GM19395 (cell line): Measurements from ENCODE around the gene CGREF1.

Source experiments
- ATAC-seq: cut with Tn5 transposase; IDR thresholded peaks from one replicate; pipeline ENCODE4 v1.9.1; 2021; ENCODE audit warnings: mild to moderate bottlenecking, moderate library complexity; ENCODE audit not compliant: unreplicated experiment

The CGREF1 gene

DNA sequence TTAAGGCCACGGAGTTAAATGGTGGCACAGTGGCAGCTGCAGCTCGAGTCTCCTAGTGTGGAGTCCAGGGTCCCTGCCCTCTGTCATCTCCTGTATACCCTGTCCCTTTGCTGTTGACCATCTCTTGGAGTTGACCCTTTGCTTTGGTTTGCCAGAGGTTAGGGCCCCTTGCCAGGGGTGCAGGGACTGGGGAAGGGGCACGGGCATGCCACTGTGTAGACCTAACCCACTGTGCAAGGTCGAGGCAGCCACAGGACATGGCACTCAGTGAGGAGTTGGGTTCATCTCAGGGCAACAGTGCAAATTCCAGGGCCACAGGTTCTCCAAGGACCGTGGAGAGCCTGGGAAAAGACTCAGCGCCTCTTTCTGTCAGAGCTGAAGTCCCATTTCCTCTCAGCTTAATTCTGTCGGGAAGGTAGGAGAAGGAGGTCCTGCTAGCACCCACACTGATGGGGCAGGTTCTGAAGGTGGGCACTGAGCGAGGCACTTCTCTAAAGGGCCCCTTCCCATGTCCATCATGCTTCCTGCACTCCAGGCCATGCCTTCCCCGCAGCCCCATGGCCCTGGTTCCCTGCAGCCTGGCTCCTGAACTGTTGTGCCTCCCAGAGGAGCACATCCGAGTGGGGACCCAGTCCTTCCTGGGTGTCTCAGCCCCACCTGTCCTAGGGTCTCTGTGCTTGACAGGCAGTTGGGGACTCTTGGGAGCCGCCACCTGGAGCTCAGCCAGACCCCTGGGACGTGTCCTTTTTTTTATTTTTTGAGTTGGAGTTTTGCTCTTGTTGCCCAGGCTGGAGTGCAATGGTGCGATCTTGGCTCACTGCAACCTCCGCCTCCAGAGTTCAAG lies 29.6 kb downstream of the CGREF1 start:
- ATAC-seq, result no peak

DNA sequence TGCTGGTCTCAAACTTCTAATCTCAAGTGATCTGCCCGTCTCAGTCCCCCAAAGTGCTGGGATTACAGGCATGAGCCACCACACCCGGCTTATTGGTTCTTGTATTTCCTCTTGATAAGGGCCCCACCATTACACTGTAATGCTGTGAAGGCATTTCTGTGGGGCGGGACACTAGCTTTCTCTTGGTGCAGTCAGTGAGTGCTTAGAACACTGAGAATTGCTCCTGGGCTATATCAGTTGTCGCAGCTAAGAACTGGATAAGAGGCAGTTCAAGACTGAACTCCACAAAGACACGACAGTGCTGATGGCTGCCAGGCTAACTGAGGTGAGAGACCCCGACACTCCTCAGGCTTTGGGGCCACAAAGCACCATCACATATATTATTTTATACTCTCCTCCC lies 30.3 kb downstream of the CGREF1 start:
- no peak for ATAC-seq

DNA sequence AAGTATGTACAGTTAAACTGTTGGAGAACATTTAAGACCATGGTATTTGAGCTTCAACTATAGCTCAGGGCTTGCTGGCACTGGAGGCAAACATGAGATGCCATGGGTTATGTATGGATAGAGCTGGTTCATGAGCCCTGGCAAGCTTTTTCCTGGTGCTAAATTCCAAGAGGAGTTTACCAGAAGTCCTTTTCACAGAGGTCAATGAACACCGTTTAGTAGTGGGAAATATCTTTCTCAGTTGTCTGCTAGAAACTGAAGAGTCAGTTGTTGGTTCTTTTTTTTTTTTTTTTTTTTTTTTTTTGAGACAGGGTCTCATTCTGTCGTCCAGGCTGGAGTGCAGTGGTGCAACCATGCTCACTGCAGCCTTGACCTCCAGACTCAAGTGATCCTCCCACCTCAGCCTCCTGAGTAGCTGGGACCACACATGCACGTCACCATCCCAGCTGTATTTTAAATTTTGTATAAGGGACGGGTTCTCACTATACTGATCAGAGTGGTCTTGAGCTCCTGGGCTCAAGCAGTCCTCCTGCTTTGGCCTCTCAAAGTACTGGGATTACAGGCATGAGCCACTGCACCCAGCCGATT lies 31.0 kb downstream of the CGREF1 start:
- no peak for ATAC-seq

DNA sequence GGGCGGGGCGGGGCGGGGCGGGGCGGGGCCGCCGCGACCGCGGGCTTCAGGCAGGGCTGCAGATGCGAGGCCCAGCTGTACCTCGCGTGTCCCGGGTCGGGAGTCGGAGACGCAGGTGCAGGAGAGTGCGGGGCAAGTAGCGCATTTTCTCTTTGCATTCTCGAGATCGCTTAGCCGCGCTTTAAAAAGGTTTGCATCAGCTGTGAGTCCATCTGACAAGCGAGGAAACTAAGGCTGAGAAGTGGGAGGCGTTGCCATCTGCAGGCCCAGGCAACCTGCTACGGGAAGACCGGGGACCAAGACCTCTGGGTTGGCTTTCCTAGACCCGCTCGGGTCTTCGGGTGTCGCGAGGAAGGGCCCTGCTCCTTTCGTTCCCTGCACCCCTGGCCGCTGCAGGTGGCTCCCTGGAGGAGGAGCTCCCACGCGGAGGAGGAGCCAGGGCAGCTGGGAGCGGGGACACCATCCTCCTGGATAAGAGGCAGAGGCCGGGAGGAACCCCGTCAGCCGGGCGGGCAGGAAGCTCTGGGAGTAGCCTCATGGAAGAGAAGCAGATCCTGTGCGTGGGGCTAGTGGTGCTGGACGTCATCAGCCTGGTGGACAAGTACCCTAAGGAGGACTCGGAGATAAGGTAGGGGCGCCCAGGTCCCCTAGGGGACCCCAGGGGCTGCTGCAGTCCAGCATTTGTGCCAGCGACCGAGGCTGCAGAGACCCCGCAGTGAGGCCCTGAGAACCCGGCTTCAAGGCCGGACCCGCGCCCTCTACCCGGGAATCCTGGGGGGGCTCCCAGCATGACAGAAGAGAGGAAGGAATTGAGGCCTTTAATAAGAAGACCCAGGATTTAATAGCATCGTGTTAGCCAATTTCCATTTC lies 32.0 kb downstream of the CGREF1 start, which contains the start of gene KHK:
Gene KHK, plus strand, starts transcription at position 49 of the 870 bp plus-strand sequence. Its CDS starts 488 bp downstream, at position 537.
- peak; percentile 28 for ATAC-seq

DNA sequence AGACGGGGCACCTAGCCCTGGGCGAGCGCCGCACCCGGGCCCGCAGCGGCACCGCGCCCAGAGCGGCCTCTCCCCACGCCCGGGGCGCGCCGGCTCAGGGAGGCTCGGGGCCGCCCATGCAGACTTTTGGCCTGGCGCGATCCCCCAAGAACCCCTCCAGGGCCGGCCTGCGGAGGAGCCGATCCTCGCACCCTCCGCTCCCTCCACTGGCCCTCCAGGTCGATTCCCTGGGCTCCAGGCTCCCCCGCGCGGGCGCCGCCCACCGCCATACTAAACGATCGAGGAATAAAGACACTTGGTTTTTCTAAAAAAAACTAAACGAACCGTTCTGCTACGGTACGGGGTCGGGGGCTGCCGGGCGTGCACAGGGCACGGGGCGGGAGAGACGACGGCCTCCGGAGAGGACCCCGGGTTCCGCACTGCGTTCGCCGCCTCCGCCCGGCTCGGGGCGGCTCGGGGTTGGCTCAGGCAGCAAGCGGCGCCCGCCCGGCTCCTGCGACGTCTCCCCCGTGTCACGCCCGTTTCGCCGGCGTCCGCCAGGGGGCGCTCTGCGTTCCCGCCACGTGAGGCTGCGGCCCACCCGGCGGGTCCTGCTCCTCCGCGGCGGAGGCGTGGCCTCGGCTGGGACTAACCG lies 32.7 kb downstream of the CGREF1 start:
- peak; percentile 77 for ATAC-seq

DNA sequence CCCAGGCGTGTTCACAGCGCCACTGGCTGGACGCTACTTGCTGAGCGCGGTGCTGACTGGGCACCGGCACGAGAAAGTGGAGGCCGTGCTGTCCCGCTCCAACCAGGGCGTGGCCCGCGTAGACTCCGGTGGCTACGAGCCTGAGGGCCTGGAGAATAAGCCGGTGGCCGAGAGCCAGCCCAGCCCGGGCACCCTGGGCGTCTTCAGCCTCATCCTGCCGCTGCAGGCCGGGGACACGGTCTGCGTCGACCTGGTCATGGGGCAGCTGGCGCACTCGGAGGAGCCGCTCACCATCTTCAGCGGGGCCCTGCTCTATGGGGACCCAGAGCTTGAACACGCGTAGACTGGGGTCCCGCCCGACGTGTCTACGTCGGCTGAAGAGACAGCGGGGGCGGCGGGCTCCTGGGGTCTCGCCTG lies 33.2 kb downstream of the CGREF1 start:
- no peak for ATAC-seq

DNA sequence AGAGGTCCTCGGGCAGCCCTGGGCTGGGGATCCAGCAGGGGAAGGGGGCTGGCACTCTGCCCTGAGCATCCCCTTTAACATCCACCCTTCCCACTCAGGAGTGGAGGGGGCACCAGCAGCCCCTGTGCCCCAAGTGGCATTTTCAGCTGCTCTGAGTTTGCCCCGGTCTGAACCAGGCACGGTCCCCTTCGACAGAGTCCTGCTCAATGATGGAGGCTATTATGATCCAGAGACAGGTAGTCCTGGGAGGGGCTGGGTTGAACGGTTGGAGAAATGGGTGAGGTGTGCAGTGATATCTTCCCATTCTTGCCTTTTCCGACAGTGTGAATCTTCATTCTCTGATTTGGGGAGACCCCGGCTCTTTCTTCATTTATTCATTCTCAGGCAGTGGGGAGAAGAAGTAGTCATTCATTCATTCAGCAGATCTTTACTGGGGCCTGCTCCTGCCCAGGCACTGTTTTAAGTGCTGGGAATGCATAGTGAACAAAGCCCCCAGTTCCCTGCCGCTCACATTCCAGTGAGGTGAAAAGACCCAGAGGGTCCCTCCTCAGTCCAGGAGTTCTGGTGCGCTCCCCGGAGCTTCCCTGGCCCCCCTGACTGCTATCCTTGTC lies 33.8 kb downstream of the CGREF1 start:
- ATAC-seq, result no peak

DNA sequence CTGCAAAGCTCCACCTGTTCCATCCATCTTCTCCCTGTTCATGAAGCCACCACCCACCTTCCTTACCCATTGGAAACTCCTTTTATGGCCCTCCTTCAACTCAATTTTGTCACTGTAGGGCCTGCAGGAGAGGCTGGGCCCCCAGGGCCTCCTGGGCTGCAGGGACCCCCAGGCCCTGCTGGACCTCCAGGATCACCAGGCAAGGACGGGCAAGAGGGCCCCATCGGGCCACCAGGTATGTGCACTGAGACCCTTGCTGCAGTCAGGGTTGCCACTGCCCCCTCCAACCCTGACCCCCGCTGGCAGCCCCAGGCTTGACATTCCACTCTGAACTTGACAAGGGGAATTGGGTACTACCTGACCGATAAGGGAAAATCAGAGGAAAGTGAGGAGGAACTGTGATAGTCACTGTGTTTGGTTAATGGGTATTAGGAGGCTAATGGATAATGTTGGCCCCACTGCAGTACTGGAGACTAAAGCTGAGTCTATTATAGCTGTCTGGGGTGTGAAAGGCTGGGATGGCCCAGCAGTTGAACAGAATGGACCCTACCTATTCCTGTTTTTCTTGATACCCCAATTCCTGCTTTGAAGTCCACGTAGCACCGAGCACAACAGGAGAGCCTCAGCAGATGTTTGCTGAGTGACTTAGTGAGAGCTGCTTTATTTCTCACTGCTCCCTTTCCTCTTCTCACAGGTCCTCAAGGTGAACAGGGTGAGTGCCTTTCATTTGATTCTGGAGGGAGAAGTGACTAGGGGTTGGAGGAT lies 34.4 kb downstream of the CGREF1 start:
- no peak for ATAC-seq

DNA sequence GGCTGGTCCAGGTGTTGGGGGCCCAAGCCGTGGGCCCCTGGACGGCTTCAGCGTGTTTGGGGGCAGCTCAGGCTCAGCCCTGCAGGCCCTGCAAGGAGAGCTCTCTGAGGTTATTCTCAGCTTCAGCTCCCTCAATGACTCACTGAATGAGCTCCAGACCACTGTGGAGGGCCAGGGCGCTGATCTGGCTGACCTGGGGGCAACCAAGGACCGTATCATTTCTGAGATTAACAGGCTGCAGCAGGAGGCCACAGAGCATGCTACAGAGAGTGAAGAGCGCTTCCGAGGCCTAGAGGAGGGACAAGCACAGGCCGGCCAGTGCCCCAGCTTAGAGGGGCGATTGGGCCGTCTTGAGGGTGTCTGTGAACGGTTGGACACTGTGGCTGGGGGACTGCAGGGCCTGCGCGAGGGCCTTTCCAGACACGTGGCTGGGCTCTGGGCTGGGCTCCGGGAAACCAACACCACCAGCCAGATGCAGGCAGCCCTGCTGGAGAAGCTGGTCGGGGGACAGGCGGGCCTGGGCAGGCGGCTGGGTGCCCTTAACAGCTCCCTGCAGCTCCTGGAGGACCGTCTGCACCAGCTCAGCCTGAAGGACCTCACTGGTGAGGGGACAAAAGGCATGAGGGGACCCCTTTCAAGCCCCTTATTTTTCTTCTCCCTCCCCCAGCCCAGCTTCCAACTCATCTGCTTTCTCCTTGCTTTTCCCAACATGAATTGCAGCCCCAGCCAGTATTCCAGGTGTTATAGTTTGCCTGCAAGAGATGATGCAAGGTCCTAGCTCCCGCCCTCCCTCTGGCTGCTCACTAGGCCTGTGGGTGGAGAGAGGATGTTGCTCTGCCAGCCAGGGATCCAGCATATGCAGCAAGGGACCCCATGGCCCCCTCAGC lies 35.3 kb downstream of the CGREF1 start:
- no peak for ATAC-seq

DNA sequence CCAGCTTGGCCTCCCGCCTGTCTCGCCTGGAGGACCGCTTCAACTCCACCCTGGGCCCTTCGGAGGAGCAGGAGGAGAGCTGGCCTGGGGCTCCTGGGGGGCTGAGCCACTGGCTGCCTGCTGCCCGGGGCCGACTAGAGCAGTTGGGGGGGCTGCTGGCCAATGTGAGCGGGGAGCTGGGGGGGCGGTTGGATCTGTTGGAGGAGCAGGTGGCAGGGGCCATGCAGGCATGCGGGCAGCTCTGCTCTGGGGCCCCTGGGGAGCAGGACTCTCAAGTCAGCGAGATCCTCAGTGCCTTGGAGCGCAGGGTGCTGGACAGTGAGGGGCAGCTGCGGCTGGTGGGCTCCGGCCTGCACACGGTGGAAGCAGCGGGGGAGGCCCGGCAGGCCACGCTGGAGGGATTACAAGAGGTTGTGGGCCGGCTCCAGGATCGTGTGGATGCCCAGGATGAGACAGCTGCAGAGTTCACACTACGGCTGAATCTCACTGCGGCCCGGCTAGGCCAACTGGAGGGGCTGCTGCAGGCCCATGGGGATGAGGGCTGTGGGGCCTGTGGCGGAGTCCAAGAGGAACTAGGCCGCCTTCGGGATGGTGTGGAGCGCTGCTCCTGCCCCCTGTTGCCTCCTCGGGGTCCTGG lies 36.0 kb downstream of the CGREF1 start:
- ATAC-seq, result no peak

DNA sequence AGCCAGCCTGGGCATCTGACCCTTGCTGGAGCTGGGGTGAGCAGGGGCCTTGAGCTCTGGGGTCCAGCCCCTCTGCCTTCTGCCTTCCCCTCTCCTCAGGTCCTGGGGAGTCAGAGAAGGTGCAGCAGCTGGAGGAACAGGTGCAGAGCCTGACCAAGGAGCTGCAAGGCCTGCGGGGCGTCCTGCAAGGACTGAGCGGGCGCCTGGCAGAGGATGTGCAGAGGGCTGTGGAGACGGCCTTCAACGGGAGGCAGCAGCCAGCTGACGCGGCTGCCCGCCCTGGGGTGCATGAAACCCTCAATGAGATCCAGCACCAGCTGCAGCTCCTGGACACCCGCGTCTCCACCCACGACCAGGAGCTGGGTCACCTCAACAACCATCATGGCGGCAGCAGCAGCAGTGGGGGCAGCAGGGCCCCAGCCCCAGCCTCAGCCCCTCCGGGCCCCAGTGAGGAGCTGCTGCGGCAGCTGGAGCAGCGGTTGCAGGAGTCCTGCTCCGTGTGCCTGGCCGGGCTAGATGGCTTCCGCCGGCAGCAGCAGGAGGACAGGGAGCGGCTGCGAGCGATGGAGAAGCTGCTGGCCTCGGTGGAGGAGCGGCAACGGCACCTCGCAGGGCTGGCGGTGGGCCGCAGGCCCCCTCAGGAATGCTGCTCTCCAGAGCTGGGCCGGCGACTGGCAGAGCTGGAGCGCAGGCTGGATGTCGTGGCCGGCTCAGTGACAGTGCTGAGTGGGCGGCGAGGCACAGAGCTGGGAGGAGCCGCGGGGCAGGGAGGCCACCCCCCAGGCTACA lies 36.8 kb downstream of the CGREF1 start:
- ATAC-seq, result no peak

DNA sequence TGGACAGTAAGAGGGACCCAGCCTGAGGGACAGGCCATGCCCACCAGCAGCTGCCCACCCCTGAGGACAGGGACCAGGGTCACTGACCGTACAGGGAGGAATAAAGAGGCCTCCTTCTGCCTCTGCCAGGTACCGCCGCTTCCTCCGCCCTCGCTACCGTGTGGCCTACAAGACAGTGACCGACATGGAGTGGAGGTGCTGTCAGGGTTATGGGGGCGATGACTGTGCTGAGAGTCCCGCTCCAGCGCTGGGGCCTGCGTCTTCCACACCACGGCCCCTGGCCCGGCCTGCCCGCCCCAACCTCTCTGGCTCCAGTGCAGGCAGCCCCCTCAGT lies 38.4 kb downstream of the CGREF1 start:
- ATAC-seq, result no peak

DNA sequence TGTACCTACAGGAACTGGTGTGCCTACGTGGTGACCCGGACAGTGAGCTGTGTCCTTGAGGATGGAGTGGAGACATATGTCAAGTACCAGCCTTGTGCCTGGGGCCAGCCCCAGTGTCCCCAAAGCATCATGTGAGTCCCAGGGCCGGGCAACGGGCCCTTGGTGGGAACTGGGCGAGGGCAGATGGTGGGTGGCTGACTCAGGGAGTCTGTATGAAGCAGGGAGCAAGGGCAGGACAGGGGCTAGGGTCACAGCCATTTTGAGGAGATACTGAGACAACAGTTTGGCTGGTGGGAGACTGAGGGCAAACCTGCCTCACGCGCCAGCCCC lies 38.8 kb downstream of the CGREF1 start:
- no peak for ATAC-seq

DNA sequence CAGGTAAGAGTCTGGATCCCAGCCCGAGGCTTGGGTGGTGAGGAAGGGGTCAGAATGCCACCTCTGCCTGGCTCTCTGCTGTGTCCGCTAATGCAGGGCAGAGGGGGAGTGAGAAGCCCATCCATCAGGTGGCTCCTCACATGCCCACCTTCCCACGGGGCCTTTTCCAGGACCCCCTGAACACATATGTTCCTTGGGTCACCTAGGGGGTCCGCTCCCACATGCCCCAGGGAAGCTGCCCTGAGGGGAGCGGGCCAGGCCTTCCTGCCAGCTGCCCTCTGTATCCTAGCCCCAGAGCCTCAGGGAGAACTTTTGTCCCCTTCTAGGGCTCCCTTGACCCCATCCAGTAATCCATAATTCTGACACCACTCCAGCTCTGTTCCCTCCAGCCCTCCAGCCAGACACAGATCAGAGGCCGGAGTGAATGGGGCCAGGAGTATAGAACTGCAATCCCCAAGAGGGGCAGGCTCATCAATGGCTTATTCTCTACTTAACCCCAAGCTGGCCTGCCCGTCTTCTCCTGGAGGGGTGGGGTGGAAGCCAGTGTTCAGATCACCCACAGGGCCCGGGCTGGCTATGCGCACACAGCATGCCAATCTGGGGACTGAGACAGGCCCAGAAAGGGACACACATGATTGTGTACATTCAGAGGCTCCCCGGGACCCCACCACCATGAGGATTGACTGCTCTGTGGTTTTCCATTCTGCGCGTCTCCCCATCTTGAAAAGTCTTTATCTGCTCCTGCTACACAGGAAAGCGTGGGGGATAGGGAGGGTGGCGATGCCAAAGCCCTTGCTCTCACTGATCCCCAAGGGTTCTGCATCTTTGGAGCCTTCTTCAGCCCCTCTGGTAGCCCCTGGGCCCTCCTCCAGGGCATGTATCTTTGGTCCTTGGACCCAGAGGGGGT lies 39.4 kb downstream of the CGREF1 start:
- no peak for ATAC-seq

DNA sequence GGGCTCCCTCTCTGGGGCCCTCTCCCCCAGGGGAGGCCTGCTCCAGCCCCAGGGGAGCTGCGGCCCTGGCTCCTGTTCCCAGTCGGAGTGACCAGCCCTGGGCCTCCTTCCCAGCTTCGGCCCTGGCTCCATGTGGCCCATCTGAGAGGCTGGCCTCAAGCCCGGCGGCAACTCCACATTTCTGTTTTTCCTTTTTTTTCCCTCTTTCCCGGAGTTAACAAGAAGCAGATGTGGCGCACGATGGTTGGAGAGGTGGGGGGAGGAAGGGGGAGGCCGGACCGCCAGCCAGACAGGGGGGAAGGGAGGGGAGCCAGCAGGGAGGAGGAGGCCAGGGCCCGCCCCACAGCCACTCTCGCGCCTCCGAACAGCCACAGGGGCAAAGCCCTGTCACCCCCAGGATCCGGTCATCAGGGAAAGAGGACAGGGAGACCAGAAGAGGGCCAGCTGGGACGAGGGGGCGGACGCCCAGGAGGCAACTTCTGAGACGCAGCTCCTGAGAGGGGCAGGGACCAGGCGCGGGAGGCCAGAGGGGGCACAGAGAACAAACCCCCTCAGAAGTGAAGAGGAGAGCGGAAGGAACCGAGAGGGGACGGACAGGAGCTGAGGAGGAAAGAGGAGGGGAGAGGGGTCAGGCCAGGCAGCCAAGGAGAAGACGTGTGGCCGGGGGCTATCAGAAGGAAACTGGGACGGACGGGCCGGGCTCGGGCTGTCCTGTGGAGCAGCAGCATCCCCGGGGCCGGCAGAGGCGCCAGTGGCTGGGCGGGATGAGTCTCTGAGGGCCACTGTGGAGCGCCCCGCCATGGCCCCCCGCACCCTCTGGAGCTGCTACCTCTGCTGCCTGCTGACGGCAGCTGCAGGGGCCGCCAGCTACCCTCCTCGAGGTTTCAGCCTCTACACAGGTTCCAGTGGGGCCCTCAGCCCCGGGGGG lies 40.4 kb downstream of the CGREF1 start, which contains the start of gene EMILIN1:
Gene EMILIN1, plus strand, starts transcription at position 349 of the 928 bp plus-strand sequence. Its CDS starts 451 bp downstream, at position 800.
- ATAC-seq, result no peak

DNA sequence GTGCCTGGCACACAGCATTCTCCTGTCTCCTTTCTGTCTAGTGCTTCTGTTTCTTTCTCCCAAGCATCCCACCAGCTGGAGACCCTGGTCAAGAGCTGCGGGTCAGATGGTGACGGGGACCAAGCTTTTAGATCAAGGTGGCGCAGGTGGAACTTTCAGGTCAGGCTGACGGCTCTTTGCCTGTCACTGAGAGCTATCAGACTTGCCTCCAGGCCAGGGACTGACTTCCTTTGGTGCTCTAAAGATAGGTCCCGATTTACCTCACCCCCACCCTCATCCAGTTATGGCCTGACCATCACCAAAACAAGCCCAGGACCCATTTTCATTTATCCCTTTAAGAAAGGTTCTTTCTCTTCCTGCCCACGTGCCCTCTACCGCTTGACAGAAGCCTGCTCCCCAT lies 41.7 kb downstream of the CGREF1 start:
- ATAC-seq, result no peak
